KMS-11 (cell line): ENCODE data around the gene HIGD2A.
A peak's percentile ranks its signal among the peaks of the same experiment; 100 is the strongest.

Source experiments
- H2AFZ ChIP-seq: fragments of 200-600 bp; sonication (generic); 2 replicates; pipeline ENCODE4 v1.6.1; 2016; ENCODE audit warnings: antibody characterized with exemption, mixed run types, low read depth
- H3K27ac ChIP-seq: fragments of 200-600 bp; sonication (generic); 2 replicates; pipeline ENCODE4 v1.6.1; 2016; ENCODE audit warnings: mild to moderate bottlenecking, mixed run types
- H3K27me3 ChIP-seq: fragments of 200-600 bp; sonication (generic); 2 replicates; pipeline ENCODE4 v1.6.1; 2017; ENCODE audit warnings: mild to moderate bottlenecking, low read depth, mixed run types, moderate library complexity; ENCODE audit not compliant: insufficient read depth
- H3K36me3 ChIP-seq: fragments of 200-600 bp; sonication (generic); 2 replicates; pipeline ENCODE4 v1.6.1; 2017; ENCODE audit warnings: mild to moderate bottlenecking, mixed run types; ENCODE audit not compliant: insufficient read depth
- H3K4me1 ChIP-seq: fragments of 200-600 bp; sonication (generic); 2 replicates; pipeline ENCODE4 v1.6.1; 2016; ENCODE audit warnings: mild to moderate bottlenecking, low read depth, mixed run types; ENCODE audit not compliant: poor library complexity, severe bottlenecking
- H3K4me2 ChIP-seq: fragments of 200-600 bp; sonication (generic); 2 replicates; pipeline ENCODE4 v1.7.0; 2016; ENCODE audit warnings: mild to moderate bottlenecking, mixed run types
- H3K4me3 ChIP-seq: fragments of 200-600 bp; sonication (generic); IDR thresholded peaks from 2 replicates; pipeline ENCODE4 v1.6.1; 2017; ENCODE audit warnings: low read depth, low read length, mixed read lengths; ENCODE audit not compliant: insufficient read depth
- H3K79me2 ChIP-seq: fragments of 200-600 bp; sonication (generic); 2 replicates; pipeline ENCODE4 v1.6.1; 2016; ENCODE audit warnings: low read depth, mixed run types; ENCODE audit not compliant: insufficient read depth
- H3K9ac ChIP-seq: fragments of 200-600 bp; sonication (generic); 2 replicates; pipeline ENCODE4 v1.6.1; 2016; ENCODE audit warnings: mild to moderate bottlenecking, mixed run types
- H4K20me1 ChIP-seq: fragments of 200-600 bp; sonication (generic); 2 replicates; pipeline ENCODE4 v1.6.1; 2016; ENCODE audit warnings: mild to moderate bottlenecking, mixed run types; ENCODE audit not compliant: insufficient read depth
- TF ChIP-seq, protein P1 (sequence below): fragments of 200-600 bp; sonication (generic); conservative IDR thresholded peaks from 2 replicates; pipeline ENCODE4 v1.6.1; 2017; ENCODE audit warnings: low read depth, mild to moderate bottlenecking, antibody characterized with exemption, low read length, moderate library complexity, mixed read lengths

Gene HIGD2A, protein sequence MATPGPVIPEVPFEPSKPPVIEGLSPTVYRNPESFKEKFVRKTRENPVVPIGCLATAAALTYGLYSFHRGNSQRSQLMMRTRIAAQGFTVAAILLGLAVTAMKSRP

DNA sequence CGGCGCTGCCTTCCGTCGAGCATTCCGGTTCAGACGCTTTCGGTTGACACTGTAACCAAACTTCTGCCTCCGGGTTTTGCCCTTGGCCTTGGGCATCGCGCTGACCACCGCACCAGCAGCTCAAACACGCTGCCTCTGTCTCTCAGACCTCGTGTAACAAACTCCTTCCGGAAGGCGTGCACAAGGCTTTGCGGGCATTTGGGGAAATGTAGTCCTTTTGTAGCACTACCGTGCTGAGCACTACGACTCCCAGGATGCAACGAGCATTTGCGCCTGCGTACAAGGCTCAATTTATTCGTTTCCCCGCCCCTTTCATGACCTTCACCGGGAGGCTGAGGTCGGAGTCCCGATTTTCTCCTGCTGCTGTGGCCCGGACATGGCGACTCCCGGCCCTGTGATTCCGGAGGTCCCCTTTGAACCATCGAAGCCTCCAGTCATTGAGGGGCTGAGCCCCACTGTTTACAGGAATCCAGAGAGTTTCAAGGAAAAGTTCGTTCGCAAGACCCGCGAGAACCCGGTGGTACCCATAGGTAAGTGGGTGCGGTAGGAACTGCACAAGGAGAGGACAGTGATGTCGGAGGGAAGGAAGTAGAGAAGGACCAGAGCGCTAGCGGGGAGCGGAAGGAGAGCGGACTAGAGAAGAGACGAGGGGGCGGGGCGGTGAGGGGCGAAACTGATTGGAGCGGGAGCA is at the start of gene HIGD2A, which contains the start of gene NOP16:
Gene HIGD2A (plus strand): TSS at position 308 of the 691 bp plus-strand sequence. CDS start 69 bp downstream, at position 377.
Gene NOP16 (minus strand): TSS at position 155 of the 691 bp plus-strand sequence. CDS start 59 bp downstream, at position 96.
- Histone ChIP-seq H3K4me1 (peaks cover 19% of the 10 kb centered on the region), H3K27me3 (no peaks in the 10 kb centered on the region), H3K4me2 (peak within 1 kb of the TSS; percentile 93), H3K79me2 (peaks cover 43% of the 10 kb centered on the region), H4K20me1 (no peaks in the 10 kb centered on the region), H2AFZ (peak within 1 kb of the TSS; percentile 81), H3K36me3 (0 out of 2 replicates have a peak, but pooled peaks cover 8% of the 10 kb centered on the region), H3K27ac (peak within 1 kb of the TSS; percentile 87), H3K9ac (peak within 1 kb of the TSS; percentile 91), H3K4me3 (no peak within 1 kb of the TSS)
- TF ChIP-seq, protein P1, sequence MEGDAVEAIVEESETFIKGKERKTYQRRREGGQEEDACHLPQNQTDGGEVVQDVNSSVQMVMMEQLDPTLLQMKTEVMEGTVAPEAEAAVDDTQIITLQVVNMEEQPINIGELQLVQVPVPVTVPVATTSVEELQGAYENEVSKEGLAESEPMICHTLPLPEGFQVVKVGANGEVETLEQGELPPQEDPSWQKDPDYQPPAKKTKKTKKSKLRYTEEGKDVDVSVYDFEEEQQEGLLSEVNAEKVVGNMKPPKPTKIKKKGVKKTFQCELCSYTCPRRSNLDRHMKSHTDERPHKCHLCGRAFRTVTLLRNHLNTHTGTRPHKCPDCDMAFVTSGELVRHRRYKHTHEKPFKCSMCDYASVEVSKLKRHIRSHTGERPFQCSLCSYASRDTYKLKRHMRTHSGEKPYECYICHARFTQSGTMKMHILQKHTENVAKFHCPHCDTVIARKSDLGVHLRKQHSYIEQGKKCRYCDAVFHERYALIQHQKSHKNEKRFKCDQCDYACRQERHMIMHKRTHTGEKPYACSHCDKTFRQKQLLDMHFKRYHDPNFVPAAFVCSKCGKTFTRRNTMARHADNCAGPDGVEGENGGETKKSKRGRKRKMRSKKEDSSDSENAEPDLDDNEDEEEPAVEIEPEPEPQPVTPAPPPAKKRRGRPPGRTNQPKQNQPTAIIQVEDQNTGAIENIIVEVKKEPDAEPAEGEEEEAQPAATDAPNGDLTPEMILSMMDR = no peak

DNA sequence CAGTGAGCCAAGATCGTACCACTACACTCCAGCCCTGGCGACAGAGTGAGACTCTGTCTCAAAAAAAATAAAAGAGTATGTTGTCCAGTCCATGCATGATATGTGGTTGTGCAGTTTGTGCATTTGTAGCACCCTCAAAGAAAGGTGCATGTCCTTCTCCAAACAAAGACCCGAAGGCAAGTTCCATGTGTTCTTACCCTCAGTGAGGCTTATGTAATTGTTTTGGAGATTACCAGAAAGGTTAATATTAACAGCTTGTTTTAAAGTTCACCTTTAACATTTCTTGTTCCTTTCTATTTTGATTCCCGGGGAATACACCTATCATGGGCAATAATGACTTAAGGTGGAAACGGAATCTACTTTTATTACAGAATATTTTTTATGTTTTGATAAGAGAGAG is 49.2 kb upstream of the HIGD2A start:
- Histone ChIP-seq H3K27me3 (no peaks in the 10 kb centered on the region), H3K27ac (no peak overlapping the region), H4K20me1 (no peaks in the 10 kb centered on the region), H3K4me3 (no peak overlapping the region), H3K4me1 (no peaks in the 10 kb centered on the region), H3K9ac (no peak overlapping the region), H3K79me2 (no peaks in the 10 kb centered on the region), H3K36me3 (no peaks in the 10 kb centered on the region), H2AFZ (no peak overlapping the region), H3K4me2 (no peak overlapping the region)
- TF ChIP-seq, protein P1 = no peak

DNA sequence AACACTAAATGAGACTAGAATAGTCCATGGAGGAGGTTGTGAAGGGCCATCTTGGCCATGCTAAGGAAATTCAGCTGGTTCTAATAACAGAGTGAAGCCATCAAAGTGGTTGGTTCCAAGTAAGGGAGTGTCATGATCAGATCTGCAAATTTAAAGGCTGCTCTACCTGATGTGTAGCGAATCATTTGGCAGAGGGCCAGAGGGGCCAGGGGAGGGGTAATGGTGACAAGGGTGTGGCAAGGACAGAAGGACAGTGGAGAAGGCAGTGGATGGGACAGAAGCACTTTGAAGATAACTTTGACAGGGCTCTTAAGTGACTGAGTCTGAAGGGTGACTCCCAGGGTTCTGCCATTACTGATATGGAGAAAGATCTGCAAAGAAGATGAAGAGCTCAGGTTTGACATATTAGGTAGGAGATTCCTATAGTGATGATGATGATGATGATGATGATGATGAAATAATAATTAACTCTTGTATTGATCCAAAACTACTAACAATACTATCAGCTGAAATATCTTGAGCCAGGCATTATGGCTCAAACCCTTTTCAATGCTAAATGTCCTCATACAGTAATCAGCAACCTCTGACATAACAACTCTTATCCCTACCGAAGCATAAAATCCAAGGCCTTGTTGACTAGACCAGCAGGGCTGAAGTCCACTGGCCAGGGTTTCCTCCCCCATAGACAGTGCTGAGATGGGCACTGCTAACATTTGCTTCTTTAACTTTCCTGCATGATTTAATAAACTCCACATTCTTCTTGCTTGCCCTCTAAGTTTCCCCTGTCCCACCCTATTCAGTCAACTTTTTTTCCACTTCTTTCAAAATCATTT is 47.0 kb upstream of the HIGD2A start:
- peaks cover 4% of the 10 kb centered on the region; the same call in 1 of the 2 replicates for H3K36me3 ChIP-seq
- H3K27ac ChIP-seq = no peak overlapping the region
- TF ChIP-seq, protein P1 = no peak
- H3K4me2 ChIP-seq = no peak overlapping the region
- no peaks in the 10 kb centered on the region for H3K4me1 ChIP-seq
- H3K27me3 ChIP-seq = no peaks in the 10 kb centered on the region
- H3K4me3 ChIP-seq = no peak overlapping the region
- H3K79me2 ChIP-seq = no peaks in the 10 kb centered on the region
- H4K20me1 ChIP-seq = no peaks in the 10 kb centered on the region
- H3K9ac ChIP-seq = no peak overlapping the region
- no peak overlapping the region for H2AFZ ChIP-seq

DNA sequence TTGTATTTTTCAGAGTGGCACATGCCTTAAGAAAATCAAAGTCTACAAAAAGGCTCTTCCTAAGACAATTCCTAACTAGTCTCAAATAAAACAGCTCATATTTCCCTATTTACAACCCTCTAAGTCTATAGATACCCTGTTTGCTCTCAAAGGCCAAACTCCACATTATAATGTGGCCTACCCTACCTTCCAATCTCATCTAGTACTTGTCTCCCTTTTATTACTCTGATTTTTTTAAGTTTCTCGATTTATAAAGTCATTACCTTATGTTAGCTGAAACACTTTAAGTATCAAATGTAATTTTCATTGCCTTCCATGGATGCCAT is 46.4 kb upstream of the HIGD2A start:
- no peaks in the 10 kb centered on the region for H3K79me2 ChIP-seq
- H3K4me3 ChIP-seq = no peak overlapping the region
- H3K36me3 ChIP-seq = peaks cover 4% of the 10 kb centered on the region; the same call in 1 of the 2 replicates
- TF ChIP-seq, protein P1 = no peak
- no peak overlapping the region for H3K4me2 ChIP-seq
- no peak overlapping the region for H2AFZ ChIP-seq
- H3K27ac ChIP-seq = no peak overlapping the region
- H3K9ac ChIP-seq = no peak overlapping the region
- no peaks in the 10 kb centered on the region for H3K4me1 ChIP-seq
- no peaks in the 10 kb centered on the region for H4K20me1 ChIP-seq
- H3K27me3 ChIP-seq = no peaks in the 10 kb centered on the region
